ENCODE results near the gene METTL15.
"Not testable (repeated sequence)": the region's sequence is repeated elsewhere in the genome, so short reads cannot be mapped to it uniquely, and the experiment has no call there.

METTL15 gene

GRCh38 chr11:28303477-28304191, 195.4 kb downstream of the METTL15 start:
- no peak for DNase-seq

- no peak for DNase-seq
These were observed 207.3 kb downstream of the METTL15 start for GRCh38 chr11:28315440-28315839.

- no peak for DNase-seq
These were observed 210.7 kb downstream of the METTL15 start for GRCh38 chr11:28318871-28319270.

GRCh38 chr11:28323621-28324020, 215.4 kb downstream of the METTL15 start:
- no peak for DNase-seq

- not testable (repeated sequence) for DNase-seq
These were observed 224.2 kb downstream of the METTL15 start for GRCh38 chr11:28332393-28332792.

GRCh38 chr11:28337701-28338100, 229.5 kb downstream of the METTL15 start:
- no peak for DNase-seq

GRCh38 chr11:28338371-28338770, 230.2 kb downstream of the METTL15 start:
- DNase-seq: no peak

- no peak for DNase-seq
These were observed 231.3 kb downstream of the METTL15 start for GRCh38 chr11:28339488-28339887.

- DNase-seq: no peak
These were observed 234.5 kb downstream of the METTL15 start for GRCh38 chr11:28342716-28343115.

GRCh38 chr11:28343304-28344233, 235.4 kb downstream of the METTL15 start:
- no peak for DNase-seq

GRCh38 chr11:28346209-28346608, 238.0 kb downstream of the METTL15 start:
- no peak for DNase-seq

GRCh38 chr11:28346721-28347120, 238.5 kb downstream of the METTL15 start:
- no peak for DNase-seq

GRCh38 chr11:28347371-28347770, 239.2 kb downstream of the METTL15 start:
- no peak for DNase-seq

GRCh38 chr11:28350216-28350615, 242.0 kb downstream of the METTL15 start:
- no peak for DNase-seq

- no peak for DNase-seq
These were observed 245.8 kb downstream of the METTL15 start for GRCh38 chr11:28353991-28354390.

GRCh38 chr11:28366549-28367346, 258.6 kb downstream of the METTL15 start:
- no peak for DNase-seq

- DNase-seq: not testable (repeated sequence)
These were observed 269.9 kb downstream of the METTL15 start for GRCh38 chr11:28378095-28378494.
